ENCODE measurements around the gene SH3RF2.

The SH3RF2 gene

GRCh38 chr5:146068977-146069779 is 132.8 kb downstream of the SH3RF2 start:
- TF ChIP-seq POLR2AphosphoS5 (IDR thresholded peaks at IDR 0.05; ENCODE audit: low read depth, low read length) (no peak), REST (IDR thresholded peaks at IDR 0.05; ENCODE audit: insufficient read depth in 1 of 2, low read depth in 2 of 2, low read length in 2 of 2) (no peak), FOXP2 (optimal IDR thresholded peaks at IDR 0.05; ENCODE audit: borderline replicate concordance, extremely low read depth, extremely low read length, insufficient read depth) (no peak), TAF1 (IDR thresholded peaks at IDR 0.05; ENCODE audit: borderline replicate concordance, insufficient read depth, low read length) (no peak), SIN3A (IDR thresholded peaks at IDR 0.05; ENCODE audit: borderline replicate concordance, insufficient read depth, low read length) (no peak)

- TF ChIP-seq REST (IDR thresholded peaks at IDR 0.05; ENCODE audit: insufficient read depth in 1 of 2, low read depth in 2 of 2, low read length in 2 of 2), result no peak
- no peak for TF ChIP-seq FOXP2 (optimal IDR thresholded peaks at IDR 0.05; ENCODE audit: borderline replicate concordance, extremely low read depth, extremely low read length, insufficient read depth)
- no peak for TF ChIP-seq POLR2AphosphoS5 (IDR thresholded peaks at IDR 0.05; ENCODE audit: low read depth, low read length)
Measured at GRCh38 chr5:146069780-146070099, 133.4 kb downstream of the SH3RF2 start.

- TF ChIP-seq TAF1 (IDR thresholded peaks at IDR 0.05; ENCODE audit: borderline replicate concordance, insufficient read depth, low read length) (no peak), SIN3A (IDR thresholded peaks at IDR 0.05; ENCODE audit: borderline replicate concordance, insufficient read depth, low read length) (no peak), POLR2AphosphoS5 (IDR thresholded peaks at IDR 0.05; ENCODE audit: low read depth, low read length) (no peak), REST (IDR thresholded peaks at IDR 0.05; ENCODE audit: insufficient read depth in 1 of 2, low read depth in 2 of 2, low read length in 2 of 2) (no peak), FOXP2 (optimal IDR thresholded peaks at IDR 0.05; ENCODE audit: borderline replicate concordance, extremely low read depth, extremely low read length, insufficient read depth) (no peak)
Measured at GRCh38 chr5:146070746-146071145, 134.4 kb downstream of the SH3RF2 start.

- TF ChIP-seq TAF1 (IDR thresholded peaks at IDR 0.05; ENCODE audit: borderline replicate concordance, insufficient read depth, low read length) (no peak), REST (IDR thresholded peaks at IDR 0.05; ENCODE audit: insufficient read depth in 1 of 2, low read depth in 2 of 2, low read length in 2 of 2) (no peak), FOXP2 (optimal IDR thresholded peaks at IDR 0.05; ENCODE audit: borderline replicate concordance, extremely low read depth, extremely low read length, insufficient read depth) (no peak), POLR2AphosphoS5 (IDR thresholded peaks at IDR 0.05; ENCODE audit: low read depth, low read length) (no peak)
Measured at GRCh38 chr5:146071171-146071570, 134.8 kb downstream of the SH3RF2 start.

- TF ChIP-seq FOXP2 (optimal IDR thresholded peaks at IDR 0.05; ENCODE audit: borderline replicate concordance, extremely low read depth, extremely low read length, insufficient read depth), result no peak
- no peak for TF ChIP-seq POLR2AphosphoS5 (IDR thresholded peaks at IDR 0.05; ENCODE audit: low read depth, low read length)
- TF ChIP-seq REST (IDR thresholded peaks at IDR 0.05; ENCODE audit: insufficient read depth in 1 of 2, low read depth in 2 of 2, low read length in 2 of 2), result no peak
- no peak for TF ChIP-seq SIN3A (IDR thresholded peaks at IDR 0.05; ENCODE audit: borderline replicate concordance, insufficient read depth, low read length)
- no peak for TF ChIP-seq TAF1 (IDR thresholded peaks at IDR 0.05; ENCODE audit: borderline replicate concordance, insufficient read depth, low read length)
Measured at GRCh38 chr5:146072595-146072994, 136.2 kb downstream of the SH3RF2 start.
